Stomach (tissue), 9 donors: ENCODE data around the gene PDE4B. TPM values are rescaled to one million over a fixed set of nuclear protein-coding genes. Genes with fewer than 3 reads are reported as not detected.

Source experiments
- DNase-seq, 2 donors: peaks; one replicate each; pipeline versions ENCODE4 v3.0.0 to v3.0.0-alpha.2; 2013 to 2019
- H3K27ac ChIP-seq, 5 donors: fragments of 200-600 bp in 4 of 5; sonication (generic) in 4 of 5; one replicate each; pipeline ENCODE4 v1.5.1; 2013 to 2019; ENCODE audit warnings: mild to moderate bottlenecking in 1 of 5, moderate library complexity in 1 of 5
- H3K27me3 ChIP-seq, 3 donors: fragments of 200-600 bp; sonication (generic); one replicate each; pipeline ENCODE4 v1.5.1; 2017 to 2019; ENCODE audit warnings: mixed run types in 1 of 3
- H3K36me3 ChIP-seq, 4 donors: fragments of 200-600 bp; sonication (generic); 1 replicate in 3 of 4; 2 replicates in 1 of 4; pipeline ENCODE4 v1.5.1; 2016 to 2019
- H3K4me1 ChIP-seq, 4 donors: fragments of 200-600 bp; sonication (generic); one replicate each; pipeline ENCODE4 v1.5.1; 2016 to 2019
- H3K4me3 ChIP-seq, 4 donors: fragments of 200-600 bp; sonication (generic) in 3 of 4; one replicate each; pipeline ENCODE4 v1.5.1; 2016 to 2019; ENCODE audit warnings: mild to moderate bottlenecking in 1 of 4
- H3K9me3 ChIP-seq, 4 donors: fragments of 200-600 bp; sonication (generic); one replicate each; pipeline ENCODE4 v1.5.1; 2016 to 2019
- CTCF ChIP-seq, 7 experiments: fragments of 450-650 bp in 4 of 7; fragments of 200-600 bp in 3 of 7; sonication (generic) in 3 of 7; IDR thresholded peaks; one replicate each; pipeline ENCODE4 v1.5.1; 2016 to 2019; ENCODE audit warnings: antibody characterized with exemption in 7 of 7, control low read depth in 2 of 7, mild to moderate bottlenecking in 1 of 7
- EP300 ChIP-seq: sonication (generic); formaldehyde crosslinking; IDR thresholded peaks from one replicate; pipeline ENCODE4 v1.6.1; 2017; ENCODE audit warnings: antibody characterized with exemption
- POLR2A ChIP-seq, 4 donors: fragments of 450-650 bp; IDR thresholded peaks; one replicate each; pipeline ENCODE4 v1.6.1; 2016; ENCODE audit warnings: antibody characterized with exemption in 4 of 4, control low read depth in 2 of 4, mild to moderate bottlenecking in 1 of 4, moderate library complexity in 1 of 4
- POLR2AphosphoS5 ChIP-seq, 3 donors: sonication (generic); formaldehyde crosslinking; IDR thresholded peaks; one replicate each; pipeline ENCODE4 v1.6.1; 2016; ENCODE audit warnings: antibody characterized with exemption in 3 of 3
- WGBS, 5 donors: extraction: QIAGEN DNeasy Blood & Tissue Kit in 3 of 5; methylation state at CpG; one replicate each; pipeline versions ENCODE4 v1.1.5 to v1.1.7; 2013 to 2018; 5-methylcytosine and 5-hydroxymethylcytosine counted together
- intact Hi-C: fragments of 100-400 bp; cut with DNase I; formaldehyde crosslinking; loops from one replicate; pipeline ENCODE4 v1.15.1; 2023; ENCODE audit warnings: low total_unique reads
- polyA plus RNA-seq, 3 donors: library from polyadenylated mRNA; stranded (reverse); fragments of 200-250 nt; gene quantifications; one replicate each; pipeline ENCODE4 v1.2.3, GENCODE V29; 2013
- total RNA-seq, 5 donors: library from RNA; depleted of rRNA; stranded (reverse); fragments of >200 nt; gene quantifications; one replicate each; pipeline versions ENCODE4 v1.1.0 to v1.2.3, GENCODE V29; 2014 to 2016
- donor health status: healthy with polysubstance abuse.
- donor health status: Bipolar disorder and iron deficiency.
- donor health status: healthy.

Gene PDE4B
- total and polyA plus RNA-seq, 8 donors, result 0.45 to 34.3 (median 3.2) TPM

DNA sequence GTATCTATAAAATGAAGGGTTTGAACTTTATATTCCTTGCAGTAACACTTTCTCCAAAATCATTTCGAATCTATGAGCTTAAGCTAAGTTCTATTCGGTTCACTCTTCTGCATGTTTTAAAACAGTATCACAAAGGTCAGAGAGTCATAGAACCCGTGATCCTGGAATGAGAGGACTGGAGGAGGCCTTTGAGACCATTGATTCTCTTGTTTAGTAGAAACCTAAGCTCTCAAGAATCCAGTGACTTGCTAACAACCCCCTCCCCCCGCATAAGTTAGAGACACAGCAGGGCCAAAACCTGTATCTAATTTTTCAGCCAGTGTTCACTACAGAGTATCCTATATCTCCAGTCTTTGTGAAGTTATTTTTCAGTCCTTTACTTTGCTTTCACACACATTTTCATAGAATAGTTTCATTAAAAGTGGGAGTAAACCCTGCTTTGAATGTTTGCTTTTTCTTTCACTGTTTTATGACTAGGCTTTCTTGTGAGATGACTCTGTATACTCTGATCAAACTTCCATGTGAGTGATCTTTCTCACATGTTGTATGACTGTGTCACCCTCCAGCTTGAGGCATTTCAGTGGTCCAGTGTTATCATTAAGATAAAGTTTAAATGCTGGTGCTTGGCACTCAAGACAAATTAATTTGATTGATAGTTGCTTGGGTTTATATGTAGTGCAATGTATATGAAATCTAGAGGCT is 465.9 kb downstream of the PDE4B start:
- intact Hi-C loops, result no loop called here
- WGBS, 5 donors, result 68 to 72% (median 71%) methylated on average over 4 of the region's 4 CpGs
- H3K27ac ChIP-seq, result no peak overlapping the region
- no peak overlapping the region for H3K4me3 ChIP-seq
- no peak for DNase-seq
- no peaks in the 10 kb centered on the region for H3K36me3 ChIP-seq
- peaks cover 0 to 4% (median 0%) of the 10 kb centered on the region in 4 donors for H3K4me1 ChIP-seq
- TF ChIP-seq POLR2AphosphoS5 (IDR thresholded peaks at IDR 0.05) (no peak), CTCF (IDR thresholded peaks at IDR 0.05) (no peak), POLR2A (IDR thresholded peaks at IDR 0.05) (no peak), EP300 (no peak)
- H3K9me3 ChIP-seq, result no peaks in the 10 kb centered on the region
- no peaks in the 10 kb centered on the region for H3K27me3 ChIP-seq

DNA sequence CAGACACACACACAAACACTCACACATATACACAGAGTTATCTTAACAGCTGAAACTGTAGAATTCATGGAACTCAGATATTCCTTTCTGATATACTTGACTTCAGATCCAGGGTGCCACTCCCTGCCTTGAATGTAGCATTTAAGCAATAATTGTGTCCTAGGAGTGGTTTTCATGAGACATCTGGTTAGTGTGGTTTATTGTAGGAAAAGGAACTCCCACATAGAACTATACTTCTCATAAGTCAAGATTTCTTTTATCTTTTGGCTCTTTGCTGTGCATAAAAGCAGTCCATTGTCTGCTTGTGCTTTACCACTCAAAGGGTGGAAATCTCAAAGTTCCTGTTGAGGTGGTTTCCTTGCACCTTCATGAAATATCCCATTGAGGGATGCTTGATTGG is 468.7 kb downstream of the PDE4B start:
- intact Hi-C loops, result no loop called here
- TF ChIP-seq POLR2A (IDR thresholded peaks at IDR 0.05) (no peak), POLR2AphosphoS5 (IDR thresholded peaks at IDR 0.05) (no peak), CTCF (IDR thresholded peaks at IDR 0.05) (no peak), EP300 (no peak)
- Histone ChIP-seq H3K9me3 (no peaks in the 10 kb centered on the region), H3K27ac (no peak overlapping the region), H3K36me3 (no peaks in the 10 kb centered on the region), H3K4me1 (no peaks in the 10 kb centered on the region), H3K27me3 (no peaks in the 10 kb centered on the region), H3K4me3 (no peak overlapping the region)
- no peak for DNase-seq

DNA sequence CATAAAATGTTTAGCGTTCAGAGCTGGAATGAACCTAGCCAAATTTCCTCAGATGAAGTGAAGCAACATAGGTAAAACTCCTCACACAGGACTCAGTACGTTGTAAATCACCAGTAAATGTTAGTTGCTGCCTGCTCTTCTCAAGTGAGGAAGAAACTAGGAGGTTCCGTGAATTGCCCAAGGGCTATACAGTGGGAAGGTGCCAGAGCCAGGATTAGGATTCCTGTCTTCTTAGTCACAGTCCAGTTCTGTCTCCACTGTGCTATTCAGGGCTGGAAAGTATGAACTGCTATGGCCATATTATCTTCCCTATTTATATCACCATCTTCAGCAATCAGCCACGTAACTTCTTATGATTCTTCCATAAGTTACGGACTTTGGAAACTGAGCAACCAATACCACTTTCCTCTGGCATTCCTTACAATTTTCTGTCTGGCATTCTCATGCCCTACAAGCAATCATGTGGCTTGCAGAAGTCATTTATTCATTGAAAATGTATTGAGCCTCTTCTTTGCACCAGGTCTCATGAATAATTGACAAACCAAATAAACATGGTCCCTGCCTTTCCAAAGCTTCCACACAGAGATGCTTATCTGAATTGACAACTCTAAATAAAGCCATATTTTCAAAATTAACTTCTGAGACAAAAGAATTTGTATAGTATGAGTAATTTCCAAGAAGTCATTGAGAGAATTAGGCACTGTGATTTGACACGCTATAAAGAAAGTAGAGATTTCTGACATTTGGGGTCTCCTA is 469.7 kb downstream of the PDE4B start:
- TF ChIP-seq EP300, result no peak
- TF ChIP-seq POLR2A (IDR thresholded peaks at IDR 0.05), result no peak
- no peak for TF ChIP-seq CTCF (IDR thresholded peaks at IDR 0.05)
- TF ChIP-seq POLR2AphosphoS5 (IDR thresholded peaks at IDR 0.05), result no peak
- intact Hi-C loops, result no loop called here
- no peak for DNase-seq
- H3K36me3 ChIP-seq, result no peaks in the 10 kb centered on the region
- no peaks in the 10 kb centered on the region for H3K27me3 ChIP-seq
- 84 to 93% (median 89%) methylated on average over 6 of the region's 6 CpGs for WGBS, 5 donors
- peaks cover 0 to 2% (median 0%) of the 10 kb centered on the region in 4 donors for H3K4me1 ChIP-seq
- H3K27ac ChIP-seq, result no peak overlapping the region
- no peak overlapping the region for H3K4me3 ChIP-seq
- H3K9me3 ChIP-seq, result no peaks in the 10 kb centered on the region

DNA sequence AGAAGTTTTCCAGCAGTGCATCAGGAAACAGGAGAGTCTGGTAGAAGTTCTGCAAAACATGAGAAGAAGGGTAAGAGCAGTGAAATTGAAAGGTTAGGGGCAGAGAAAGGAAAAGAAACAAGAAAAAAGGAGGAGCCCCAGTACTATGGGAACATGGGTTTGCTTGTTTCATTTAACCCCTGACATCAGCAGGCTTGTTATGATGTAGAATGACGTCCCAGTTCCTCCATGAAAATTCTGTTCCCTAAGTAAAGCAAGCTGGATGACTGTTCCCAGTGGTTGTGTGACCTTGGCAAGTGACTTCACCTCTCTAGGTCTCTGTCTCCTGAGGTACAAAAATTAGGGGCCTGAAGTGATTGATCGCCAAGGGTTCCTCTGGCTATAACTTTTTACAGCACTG is 472.6 kb downstream of the PDE4B start:
- no peak for DNase-seq
- H3K36me3 ChIP-seq, result no peaks in the 10 kb centered on the region
- intact Hi-C loops, result no loop called here
- H3K4me3 ChIP-seq, result no peak overlapping the region
- 84 to 97% (median 88%) methylated on average over 2 of the region's 2 CpGs for WGBS, 5 donors
- H3K9me3 ChIP-seq, result no peaks in the 10 kb centered on the region
- no peak for TF ChIP-seq POLR2A (IDR thresholded peaks at IDR 0.05)
- no peak for TF ChIP-seq POLR2AphosphoS5 (IDR thresholded peaks at IDR 0.05)
- no peak for TF ChIP-seq CTCF (IDR thresholded peaks at IDR 0.05)
- TF ChIP-seq EP300, result no peak
- no peaks in the 10 kb centered on the region for H3K27me3 ChIP-seq
- peaks cover 0 to 17% (median 3%) of the 10 kb centered on the region in 4 donors for H3K4me1 ChIP-seq
- H3K27ac ChIP-seq, result peak overlapping the region in 1 of 5 donors; percentile 6
